Measurements from ENCODE around the gene ANKIB1. TPM values are rescaled to one million over a fixed set of nuclear protein-coding genes. Genes with fewer than 3 reads are reported as not detected.

The ANKIB1 gene
- polyA plus RNA-seq, 1 of the 3 experiments (the other 2 are of a cell fraction), result 24.6 TPM

GRCh38 chr7:92230547-92230946, 15.2 kb upstream of the ANKIB1 start:
- H3K9me2 ChIP-seq, result no peaks in the 10 kb centered on the region
- TF ChIP-seq TCF12 (IDR thresholded peaks at IDR 0.05) (no peak), SMC3 (IDR thresholded peaks at IDR 0.05; ENCODE audit: low read depth, low read length) (no peak), MAX (IDR thresholded peaks at IDR 0.05; ENCODE audit: low read depth) (no peak), RAD21 (IDR thresholded peaks at IDR 0.05; ENCODE audit: low read length) (no peak), JUND (IDR thresholded peaks at IDR 0.05) (no peak), RXRA (IDR thresholded peaks at IDR 0.05; ENCODE audit: borderline replicate concordance, low read depth) (no peak), FOSL2 (IDR thresholded peaks at IDR 0.05; ENCODE audit: borderline replicate concordance, low read depth) (no peak), CTCF (IDR thresholded peaks at IDR 0.05) (no peak), EZH2phosphoT487 (IDR thresholded peaks at IDR 0.05; ENCODE audit: borderline replicate concordance, low read depth) (no peak), NRF1 (IDR thresholded peaks at IDR 0.05; ENCODE audit: low read depth, low read length) (no peak)
- TF ChIP-seq, protein P1, sequence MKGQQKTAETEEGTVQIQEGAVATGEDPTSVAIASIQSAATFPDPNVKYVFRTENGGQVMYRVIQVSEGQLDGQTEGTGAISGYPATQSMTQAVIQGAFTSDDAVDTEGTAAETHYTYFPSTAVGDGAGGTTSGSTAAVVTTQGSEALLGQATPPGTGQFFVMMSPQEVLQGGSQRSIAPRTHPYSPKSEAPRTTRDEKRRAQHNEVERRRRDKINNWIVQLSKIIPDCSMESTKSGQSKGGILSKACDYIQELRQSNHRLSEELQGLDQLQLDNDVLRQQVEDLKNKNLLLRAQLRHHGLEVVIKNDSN (IDR thresholded peaks at IDR 0.05; ENCODE audit: borderline replicate concordance, low read depth), result no peak
- TF ChIP-seq, protein P2, sequence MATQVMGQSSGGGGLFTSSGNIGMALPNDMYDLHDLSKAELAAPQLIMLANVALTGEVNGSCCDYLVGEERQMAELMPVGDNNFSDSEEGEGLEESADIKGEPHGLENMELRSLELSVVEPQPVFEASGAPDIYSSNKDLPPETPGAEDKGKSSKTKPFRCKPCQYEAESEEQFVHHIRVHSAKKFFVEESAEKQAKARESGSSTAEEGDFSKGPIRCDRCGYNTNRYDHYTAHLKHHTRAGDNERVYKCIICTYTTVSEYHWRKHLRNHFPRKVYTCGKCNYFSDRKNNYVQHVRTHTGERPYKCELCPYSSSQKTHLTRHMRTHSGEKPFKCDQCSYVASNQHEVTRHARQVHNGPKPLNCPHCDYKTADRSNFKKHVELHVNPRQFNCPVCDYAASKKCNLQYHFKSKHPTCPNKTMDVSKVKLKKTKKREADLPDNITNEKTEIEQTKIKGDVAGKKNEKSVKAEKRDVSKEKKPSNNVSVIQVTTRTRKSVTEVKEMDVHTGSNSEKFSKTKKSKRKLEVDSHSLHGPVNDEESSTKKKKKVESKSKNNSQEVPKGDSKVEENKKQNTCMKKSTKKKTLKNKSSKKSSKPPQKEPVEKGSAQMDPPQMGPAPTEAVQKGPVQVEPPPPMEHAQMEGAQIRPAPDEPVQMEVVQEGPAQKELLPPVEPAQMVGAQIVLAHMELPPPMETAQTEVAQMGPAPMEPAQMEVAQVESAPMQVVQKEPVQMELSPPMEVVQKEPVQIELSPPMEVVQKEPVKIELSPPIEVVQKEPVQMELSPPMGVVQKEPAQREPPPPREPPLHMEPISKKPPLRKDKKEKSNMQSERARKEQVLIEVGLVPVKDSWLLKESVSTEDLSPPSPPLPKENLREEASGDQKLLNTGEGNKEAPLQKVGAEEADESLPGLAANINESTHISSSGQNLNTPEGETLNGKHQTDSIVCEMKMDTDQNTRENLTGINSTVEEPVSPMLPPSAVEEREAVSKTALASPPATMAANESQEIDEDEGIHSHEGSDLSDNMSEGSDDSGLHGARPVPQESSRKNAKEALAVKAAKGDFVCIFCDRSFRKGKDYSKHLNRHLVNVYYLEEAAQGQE (IDR thresholded peaks at IDR 0.05; ENCODE audit: low read depth, low read length), result no peak
- no peak overlapping the region for H2AFZ ChIP-seq (ENCODE audit: low read depth)
- no peaks in the 10 kb centered on the region for H3K4me1 ChIP-seq (ENCODE audit: control insufficient read depth in 1 of 2, insufficient read depth in 2 of 2, low read depth in 1 of 2, low read length in 1 of 2)
- no peak overlapping the region for H3K27ac ChIP-seq (ENCODE audit: low read depth in 2 of 2, low read length in 1 of 2)
- no peaks in the 10 kb centered on the region for H4K20me1 ChIP-seq (ENCODE audit: insufficient read depth)
- no peaks in the 10 kb centered on the region for H3K27me3 ChIP-seq (ENCODE audit: insufficient read depth)
- no peak for DNase-seq
- H3K79me2 ChIP-seq (ENCODE audit: insufficient read depth), result no peaks in the 10 kb centered on the region
- POLR2A ChIA-PET, result no interaction called here
- H3F3A ChIP-seq (replicated peaks; ENCODE audit: insufficient read depth), result peaks cover 3% of the 10 kb centered on the region
- H3K4me2 ChIP-seq, result no peak overlapping the region
- H3K9ac ChIP-seq, result no peak overlapping the region
- 81% methylated on average over 2 of the region's 2 CpGs for WGBS (ENCODE audit: low lambda C conversion rate)
- H3K36me3 ChIP-seq (replicated peaks in 1 of 2; ENCODE audit: control insufficient read depth in 1 of 2, insufficient read depth in 2 of 2, low read length in 1 of 2), result peaks cover 64 to 89% of the 10 kb centered on the region in 2 experiments
- no peak overlapping the region for H3K4me3 ChIP-seq (ENCODE audit: low read depth in 2 of 2, low read length in 1 of 2)
- H3K9me3 ChIP-seq, result no peaks in the 10 kb centered on the region
- CTCF ChIA-PET, result interaction anchor here (0.9 to 1.7 kb wide), 3 partner anchors 16 to 194 kb away, joined by 3 to 6 read pairs (median 4); partner anchors contain the start of gene LRRD1
